Left ventricle myocardium inferior (tissue), 1 donor: ENCODE measurements around the gene XAGE1B. TPM values are rescaled to one million over a fixed set of nuclear protein-coding genes. Genes with fewer than 3 reads are reported as not detected.
"Not testable (repeated sequence)": the region's sequence is repeated elsewhere in the genome, so short reads cannot be mapped to it uniquely, and the experiment has no call there.

Experiments used
- DNase-seq: peaks from one replicate; pipeline ENCODE4 v3.0.0-alpha.2; 2020
- H3K27ac ChIP-seq: fragments of 200-600 bp; replicated peaks from 2 replicates; pipeline ENCODE4 v1.8.0; 2021
- H3K27me3 ChIP-seq: fragments of 200-600 bp; 2 replicates; pipeline ENCODE4 v1.8.0; 2021; ENCODE audit warnings: low read depth
- H3K36me3 ChIP-seq: fragments of 200-600 bp; 2 replicates; pipeline ENCODE4 v1.8.0; 2021
- H3K4me1 ChIP-seq: fragments of 200-600 bp; 2 replicates; pipeline ENCODE4 v1.8.0; 2021
- H3K4me3 ChIP-seq: fragments of 200-600 bp; 2 replicates; pipeline ENCODE4 v1.8.0; 2021; ENCODE audit warnings: mild to moderate bottlenecking, moderate library complexity
- H3K9me3 ChIP-seq: fragments of 200-600 bp; replicated peaks from 2 replicates; pipeline ENCODE4 v1.8.0; 2021
- CTCF ChIP-seq: fragments of 200-600 bp; IDR thresholded peaks from 2 replicates; pipeline ENCODE4 v1.8.0; 2021; ENCODE audit warnings: antibody characterized with exemption, mild to moderate bottlenecking, borderline replicate concordance
- intact Hi-C: fragments of 100-400 bp; cut with micrococcal nuclease; formaldehyde crosslinking; loops from one replicate; pipeline ENCODE4 v1.11.0; 2022
- long read RNA-seq: library from polyadenylated mRNA; unstranded; transcript quantifications from one replicate; pipeline ENCODE4 v2.0.0, GENCODE V29; 2021
- total RNA-seq: library from RNA; stranded (reverse); fragmentation: NEBNext Ultra II Directional; extraction: Animal tissue kit (Norgen Biotek cat#: 25700); gene quantifications from one replicate; pipeline ENCODE4 v1.2.1, GENCODE V29; 2021
- donor health status: DM: no; HTN: yes; CAD: no; lungs with severe emphysema.

XAGE1B gene
- not detected for total RNA-seq
- long read RNA-seq = 0 reads

- H3K4me1 ChIP-seq, intact Hi-C loops, H3K4me3 ChIP-seq, H3K36me3 ChIP-seq, H3K27me3 ChIP-seq, H3K9me3 ChIP-seq, H3K27ac ChIP-seq, DNase-seq: not testable (repeated sequence)
Measured at GRCh38 chrX:52516987-52517325, at the start of gene XAGE1B. Gene XAGE1B (minus strand): TSS chrX:52517063. CDS start chrX:52515527, 1,536 bp downstream.

- intact Hi-C loops = no loop called here
- no peak for TF ChIP-seq CTCF
Measured at GRCh38 chrX:52563105-52563504, 46.2 kb upstream of the XAGE1B start.

GRCh38 chrX:52558140-52558539 lies 41.3 kb upstream of the XAGE1B start:
- intact Hi-C loops = no loop called here
- Histone ChIP-seq H3K36me3 (no peaks in the 10 kb centered on the region), H3K4me3 (no peak overlapping the region), H3K4me1 (no peaks in the 10 kb centered on the region), H3K27me3 (no peaks in the 10 kb centered on the region), H3K27ac (no peak overlapping the region), H3K9me3 (no peaks in the 10 kb centered on the region)
- DNase-seq = no peak
- TF ChIP-seq CTCF = no peak

More at GRCh38 chrX:52563105-52563504, 46.2 kb upstream of the XAGE1B start:
- H3K27me3 ChIP-seq = no peaks in the 10 kb centered on the region
- H3K4me3 ChIP-seq = no peak overlapping the region
- H3K36me3 ChIP-seq = no peaks in the 10 kb centered on the region
- no peak overlapping the region for H3K27ac ChIP-seq
- no peaks in the 10 kb centered on the region for H3K9me3 ChIP-seq
- DNase-seq = no peak
- H3K4me1 ChIP-seq = no peaks in the 10 kb centered on the region

- intact Hi-C loops = no loop called here
- no peak for TF ChIP-seq CTCF
- H3K27me3 ChIP-seq = no peaks in the 10 kb centered on the region
- H3K27ac ChIP-seq = no peak overlapping the region
- no peaks in the 10 kb centered on the region for H3K4me1 ChIP-seq
- no peaks in the 10 kb centered on the region for H3K36me3 ChIP-seq
- no peak overlapping the region for H3K4me3 ChIP-seq
- H3K9me3 ChIP-seq = no peaks in the 10 kb centered on the region
- DNase-seq = no peak
Measured at GRCh38 chrX:52556741-52557140, 39.9 kb upstream of the XAGE1B start.

- no peaks in the 10 kb centered on the region for H3K4me1 ChIP-seq
- TF ChIP-seq CTCF = no peak
- H3K27ac ChIP-seq = no peak overlapping the region
- H3K27me3 ChIP-seq = no peaks in the 10 kb centered on the region
- no peak overlapping the region for H3K4me3 ChIP-seq
- no peaks in the 10 kb centered on the region for H3K9me3 ChIP-seq
- no peaks in the 10 kb centered on the region for H3K36me3 ChIP-seq
- intact Hi-C loops = no loop called here
- no peak for DNase-seq
Measured at GRCh38 chrX:52553995-52554642, 37.3 kb upstream of the XAGE1B start.

- H3K4me3 ChIP-seq, intact Hi-C loops, H3K4me1 ChIP-seq, H3K27ac ChIP-seq, H3K27me3 ChIP-seq, H3K36me3 ChIP-seq, H3K9me3 ChIP-seq, DNase-seq: not testable (repeated sequence)
Measured at GRCh38 chrX:52548769-52549168, 31.9 kb upstream of the XAGE1B start.
